CD14-positive monocyte (primary cell): ENCODE measurements around the gene HS3ST4. TPM values are rescaled to one million over a fixed set of nuclear protein-coding genes. Genes with fewer than 3 reads are reported as not detected.

Experiments
- DNase-seq, 3 donors: peaks; one replicate each; pipeline ENCODE4 v3.0.0-alpha.2; 2011 to 2022
- H2AFZ ChIP-seq: 2 replicates; pipeline ENCODE4 v1.6.0; 2012; ENCODE audit warnings: mild to moderate bottlenecking, low read depth, low read length, inconsistent platforms; ENCODE audit not compliant: insufficient read depth, poor library complexity, severe bottlenecking
- H3K27ac ChIP-seq, 2 donors: 1 replicate in 1 of 2; 2 replicates in 1 of 2; pipeline ENCODE4 v1.5.1; 2012 to 2013; ENCODE audit warnings: low read length in 2 of 2, control low read depth in 1 of 2, inconsistent platforms in 1 of 2, low read depth in 1 of 2, mild to moderate bottlenecking in 1 of 2
- H3K27me3 ChIP-seq, 2 donors: one replicate each; pipeline versions ENCODE4 v1.6.0 to v1.6.1; 2011 to 2013; ENCODE audit warnings: low read length in 2 of 2; ENCODE audit not compliant: control insufficient read depth in 2 of 2, insufficient read depth in 2 of 2
- H3K36me3 ChIP-seq, 2 donors: replicated peaks in 1 of 2; 1 replicate in 1 of 2; 2 replicates in 1 of 2; pipeline versions ENCODE4 v1.5.1 to v1.6.1; 2012 to 2013; ENCODE audit warnings: low read length in 2 of 2, control low read depth in 1 of 2, inconsistent platforms in 1 of 2, mild to moderate bottlenecking in 1 of 2; ENCODE audit not compliant: insufficient read depth in 2 of 2, control insufficient read depth in 1 of 2
- H3K4me1 ChIP-seq, 2 donors: 1 replicate in 1 of 2; 2 replicates in 1 of 2; pipeline versions ENCODE4 v1.5.1 to v1.6.1; 2012 to 2013; ENCODE audit warnings: low read length in 2 of 2, control low read depth in 1 of 2, inconsistent platforms in 1 of 2, mild to moderate bottlenecking in 1 of 2, moderate library complexity in 1 of 2; ENCODE audit not compliant: insufficient read depth in 2 of 2, control insufficient read depth in 1 of 2
- H3K4me2 ChIP-seq: replicated peaks from 2 replicates; pipeline ENCODE3; 2012; ENCODE audit warnings: low read length, moderate library complexity, mild to moderate bottlenecking; ENCODE audit not compliant: poor library complexity, severe bottlenecking; ENCODE audit errors: extremely low read depth
- H3K4me3 ChIP-seq, 3 experiments: fragments of 200-600 bp in 1 of 3; sonication (generic) in 1 of 3; replicated peaks in 1 of 3; 1 replicate in 2 of 3; 2 replicates in 1 of 3; pipeline ENCODE4 v1.5.1; 2011 to 2013; ENCODE audit warnings: low read length in 3 of 3, mild to moderate bottlenecking in 3 of 3, control low read depth in 2 of 3, low read depth in 2 of 3, inconsistent platforms in 1 of 3, moderate library complexity in 1 of 3
- H3K79me2 ChIP-seq: 2 replicates; pipeline ENCODE4 v1.6.0; 2012; ENCODE audit warnings: mild to moderate bottlenecking, control low read depth, inconsistent platforms, low read length, moderate library complexity; ENCODE audit not compliant: insufficient read depth
- H3K9ac ChIP-seq: 2 replicates; pipeline ENCODE4 v1.6.0; 2017; ENCODE audit warnings: low read length, mild to moderate bottlenecking; ENCODE audit not compliant: insufficient read depth, poor library complexity, severe bottlenecking
- H3K9me3 ChIP-seq, 2 donors: replicated peaks in 1 of 2; 1 replicate in 1 of 2; 2 replicates in 1 of 2; pipeline versions ENCODE4 v1.5.1 to v1.6.1; 2012 to 2013; ENCODE audit warnings: low read length in 2 of 2, control low read depth in 1 of 2; ENCODE audit not compliant: control insufficient read depth in 1 of 2, insufficient read depth in 1 of 2
- H4K20me1 ChIP-seq: 2 replicates; pipeline ENCODE4 v1.6.0; 2012; ENCODE audit warnings: mild to moderate bottlenecking, low read length, control low read depth, moderate library complexity; ENCODE audit not compliant: insufficient read depth
- H3K27ac Mint-ChIP-seq, 7 donors: one replicate each; pipeline ENCODE4 v1.8.0; 2020; ENCODE audit warnings: mild to moderate bottlenecking in 7 of 7, mixed read lengths in 7 of 7, moderate library complexity in 6 of 7, inconsistent platforms in 2 of 7
- H3K27me3 Mint-ChIP-seq, 3 donors: one replicate each; pipeline ENCODE4 v1.8.0; 2021 to 2022; ENCODE audit warnings: low read depth in 3 of 3, mild to moderate bottlenecking in 3 of 3, mixed read lengths in 3 of 3, moderate library complexity in 3 of 3, inconsistent platforms in 1 of 3
- H3K36me3 Mint-ChIP-seq, 2 donors: one replicate each; pipeline ENCODE4 v1.8.0; 2020; ENCODE audit warnings: mixed read lengths in 2 of 2, inconsistent platforms in 1 of 2, mild to moderate bottlenecking in 1 of 2
- H3K4me1 Mint-ChIP-seq: one replicate; pipeline ENCODE4 v1.8.0; 2020; ENCODE audit warnings: mild to moderate bottlenecking, mixed read lengths
- H3K4me3 Mint-ChIP-seq, 2 donors: one replicate each; pipeline ENCODE4 v1.8.0; 2020; ENCODE audit warnings: mild to moderate bottlenecking in 2 of 2, mixed read lengths in 2 of 2, moderate library complexity in 1 of 2
- H3K9me3 Mint-ChIP-seq, 7 donors: one replicate each; pipeline ENCODE4 v1.8.0; 2020 to 2022; ENCODE audit warnings: mixed read lengths in 7 of 7, mild to moderate bottlenecking in 6 of 7, moderate library complexity in 6 of 7, inconsistent platforms in 2 of 7
- WGBS: methylation state at CpG from one replicate; pipeline ENCODE4 v1.1.5; 2013; ENCODE audit warnings: missing lambda C conversion rate; ENCODE audit not compliant: insufficient coverage; 5-methylcytosine and 5-hydroxymethylcytosine counted together
- intact Hi-C, 2 donors: fragments of 100-400 bp; cut with micrococcal nuclease; formaldehyde crosslinking; loops; one replicate each; pipeline versions ENCODE4 v1.15.0 to v1.15.1; 2023
- polyA plus RNA-seq, 3 donors: library from polyadenylated mRNA; depleted of rRNA in 1 of 3; unstranded in 2 of 3; stranded (reverse) in 1 of 3; fragments of 300-500 nt in 2 of 3; fragments of >200 nt in 1 of 3; fragmentation: Illumina TruSeq in 2 of 3; gene quantifications; 1 replicate in 2 of 3; 2 replicates in 1 of 3; pipeline ENCODE4 v1.2.3, GENCODE V29; 2012 to 2021
- TF ChIP-seq, protein P1 (sequence below): fragments of 200-600 bp; IDR thresholded peaks from one replicate; pipeline ENCODE4 v1.8.0; 2022; ENCODE audit warnings: antibody characterized with exemption, mild to moderate bottlenecking

Gene HS3ST4
- polyA plus RNA-seq, 3 donors = not detected

- Histone ChIP-seq H2AFZ (no peak overlapping the region), H3K9me3 (no peaks in the 10 kb centered on the region), H3K27ac (no peak overlapping the region), H3K9ac (no peak overlapping the region), H3K4me1 (no peaks in the 10 kb centered on the region), H3K79me2 (no peaks in the 10 kb centered on the region), H3K27me3 (no peaks in the 10 kb centered on the region), H3K4me2 (no peak overlapping the region), H3K36me3 (no peaks in the 10 kb centered on the region), H3K4me3 (no peak overlapping the region), H4K20me1 (no peaks in the 10 kb centered on the region)
- TF ChIP-seq, protein P1, sequence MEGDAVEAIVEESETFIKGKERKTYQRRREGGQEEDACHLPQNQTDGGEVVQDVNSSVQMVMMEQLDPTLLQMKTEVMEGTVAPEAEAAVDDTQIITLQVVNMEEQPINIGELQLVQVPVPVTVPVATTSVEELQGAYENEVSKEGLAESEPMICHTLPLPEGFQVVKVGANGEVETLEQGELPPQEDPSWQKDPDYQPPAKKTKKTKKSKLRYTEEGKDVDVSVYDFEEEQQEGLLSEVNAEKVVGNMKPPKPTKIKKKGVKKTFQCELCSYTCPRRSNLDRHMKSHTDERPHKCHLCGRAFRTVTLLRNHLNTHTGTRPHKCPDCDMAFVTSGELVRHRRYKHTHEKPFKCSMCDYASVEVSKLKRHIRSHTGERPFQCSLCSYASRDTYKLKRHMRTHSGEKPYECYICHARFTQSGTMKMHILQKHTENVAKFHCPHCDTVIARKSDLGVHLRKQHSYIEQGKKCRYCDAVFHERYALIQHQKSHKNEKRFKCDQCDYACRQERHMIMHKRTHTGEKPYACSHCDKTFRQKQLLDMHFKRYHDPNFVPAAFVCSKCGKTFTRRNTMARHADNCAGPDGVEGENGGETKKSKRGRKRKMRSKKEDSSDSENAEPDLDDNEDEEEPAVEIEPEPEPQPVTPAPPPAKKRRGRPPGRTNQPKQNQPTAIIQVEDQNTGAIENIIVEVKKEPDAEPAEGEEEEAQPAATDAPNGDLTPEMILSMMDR = no peak
- intact Hi-C loops = no loop called here
- no peak overlapping the region for H3K27ac Mint-ChIP-seq
- no peaks in the 10 kb centered on the region for H3K4me1 Mint-ChIP-seq
- H3K9me3 Mint-ChIP-seq = peaks cover 0 to 8% (median 4%) of the 10 kb centered on the region in 7 donors
- H3K27me3 Mint-ChIP-seq = peaks cover 0 to 4% (median 0%) of the 10 kb centered on the region in 3 donors
- H3K36me3 Mint-ChIP-seq = no peaks in the 10 kb centered on the region
- 81% methylated on average over 3 of the region's 6 CpGs for WGBS
- no peak for DNase-seq
- no peak overlapping the region for H3K4me3 Mint-ChIP-seq
These were observed 410.6 kb downstream of the HS3ST4 start for GRCh38 chr16:26102369-26102768.

- Histone ChIP-seq H4K20me1 (no peaks in the 10 kb centered on the region), H3K27ac (no peak overlapping the region), H3K4me2 (no peak overlapping the region), H3K4me3 (no peak overlapping the region), H3K79me2 (no peaks in the 10 kb centered on the region), H3K4me1 (no peaks in the 10 kb centered on the region), H3K9me3 (peaks cover 0 to 2% of the 10 kb centered on the region in 2 donors), H3K36me3 (no peaks in the 10 kb centered on the region), H2AFZ (no peak overlapping the region), H3K9ac (no peak overlapping the region), H3K27me3 (no peaks in the 10 kb centered on the region)
- intact Hi-C loops = no loop called here
- Mint-ChIP-seq H3K4me1 (no peaks in the 10 kb centered on the region), H3K9me3 (peaks cover 0 to 4% (median 2%) of the 10 kb centered on the region in 7 donors), H3K27ac (no peak overlapping the region), H3K4me3 (no peak overlapping the region), H3K27me3 (peaks cover 0 to 3% (median 0%) of the 10 kb centered on the region in 3 donors), H3K36me3 (no peaks in the 10 kb centered on the region)
- TF ChIP-seq, protein P1 = no peak
- 100% methylated on average over 2 of the region's 13 CpGs for WGBS
- DNase-seq = no peak
These were observed 417.2 kb downstream of the HS3ST4 start for GRCh38 chr16:26108836-26109505.
